ENCODE measurements around the gene DNAJC22.

GRCh38 chr12:49297695-49298060 lies 49.0 kb upstream of the DNAJC22 start:
- no peak for TF ChIP-seq CTCF (IDR thresholded peaks at IDR 0.05; ENCODE audit: insufficient read depth, low read length, poor library complexity, severe bottlenecking)
- no peak for TF ChIP-seq EZH2phosphoT487 (conservative IDR thresholded peaks at IDR 0.05; ENCODE audit: low read length)
